ENCODE measurements around the gene ACER3. TPM values are rescaled to one million over a fixed set of nuclear protein-coding genes. Genes with fewer than 3 reads are reported as not detected.
A peak's percentile ranks its signal among the peaks of the same experiment; 100 is the strongest.

Gene ACER3
- total and polyA plus RNA-seq, 8 donors, result 2.0 to 13.2 (median 5.9) TPM

- Histone ChIP-seq H3K36me3 (no peaks in the 10 kb centered on the region), H3K4me3 (no peak overlapping the region), H3K27ac (no peak overlapping the region), H3K27me3 (no peaks in the 10 kb centered on the region), H3K9me3 (no peaks in the 10 kb centered on the region), H3K4me1 (peaks cover 0 to 3% (median 3%) of the 10 kb centered on the region in 3 donors)
- TF ChIP-seq CTCF (IDR thresholded peaks at IDR 0.05), result no peak
- 94 to 95% methylated on average over 5 of the region's 5 CpGs for WGBS, 2 donors
- intact Hi-C loops (cut with DNase I), result no loop called here
- no peak for ATAC-seq
- no peak for DNase-seq
- FAIRE-seq, result no peak
These were observed 41.6 kb downstream of the ACER3 start for GRCh38 chr11:76902121-76903014.

- Histone ChIP-seq H3K4me1 (peaks cover 0 to 3% (median 3%) of the 10 kb centered on the region in 3 donors), H3K36me3 (no peaks in the 10 kb centered on the region), H3K4me3 (no peak overlapping the region), H3K27me3 (no peaks in the 10 kb centered on the region), H3K27ac (no peak overlapping the region), H3K9me3 (no peaks in the 10 kb centered on the region)
- ATAC-seq, result peak; percentile 53 to 93 (median 78)
- FAIRE-seq, result no peak
- 7 to 12% methylated on average over 3 of the region's 3 CpGs for WGBS, 2 donors
- intact Hi-C loops (cut with DNase I), result no loop called here
- peak in 1 of 6 donors; percentile 21 for DNase-seq
- TF ChIP-seq CTCF (IDR thresholded peaks at IDR 0.05), result no peak
These were observed 42.6 kb downstream of the ACER3 start for GRCh38 chr11:76903325-76903724.

- H3K4me1 ChIP-seq, result no peaks in the 10 kb centered on the region
- H3K4me3 ChIP-seq, result no peak overlapping the region
- H3K36me3 ChIP-seq, result no peaks in the 10 kb centered on the region
- FAIRE-seq (no peak), DNase-seq (peak in 2 of 6 donors; percentile 20), ATAC-seq (peak in 3 of 4 donors; percentile 21 to 35 (median 25))
- 83 to 87% methylated on average over 9 of the region's 9 CpGs for WGBS, 2 donors
- intact Hi-C loops (cut with DNase I), result loop anchor here in 1 of 3 donors (10.0 kb wide), 1 partner anchor 106 kb away; no protein-coding TSS in a partner anchor
- no peaks in the 10 kb centered on the region for H3K9me3 ChIP-seq
- no peaks in the 10 kb centered on the region for H3K27me3 ChIP-seq
- no peak overlapping the region for H3K27ac ChIP-seq
- no peak for TF ChIP-seq CTCF (IDR thresholded peaks at IDR 0.05)
These were observed 50.1 kb downstream of the ACER3 start for GRCh38 chr11:76910620-76911414.

GRCh38 chr11:76911415-76911808, 50.7 kb downstream of the ACER3 start:
- no peaks in the 10 kb centered on the region for H3K9me3 ChIP-seq
- no peak for FAIRE-seq
- TF ChIP-seq CTCF (IDR thresholded peaks at IDR 0.05), result no peak
- no peak for ATAC-seq
- peaks cover 0 to 1% (median 0%) of the 10 kb centered on the region in 3 donors for H3K4me1 ChIP-seq
- no peak for DNase-seq
- WGBS, 2 donors, result 87 to 93% methylated on average over 1 of the region's 1 CpG
- no peak overlapping the region for H3K4me3 ChIP-seq
- H3K36me3 ChIP-seq, result no peaks in the 10 kb centered on the region
- intact Hi-C loops (cut with DNase I), result loop anchor here in 1 of 3 donors (10.0 kb wide), 1 partner anchor 107 kb away; no protein-coding TSS in a partner anchor
- H3K27ac ChIP-seq, result no peak overlapping the region
- H3K27me3 ChIP-seq, result no peaks in the 10 kb centered on the region
